HG02981 (cell line): Measurements from ENCODE around the gene QRSL1.
"Not testable (repeated sequence)": the region's sequence is repeated elsewhere in the genome, so short reads cannot be mapped to it uniquely, and the experiment has no call there.

Experiments
- ATAC-seq: cut with Tn5 transposase; IDR thresholded peaks from one replicate; pipeline ENCODE4 v1.9.1; 2021; ENCODE audit warnings: mild to moderate bottlenecking, moderate library complexity; ENCODE audit not compliant: unreplicated experiment

Gene QRSL1, protein sequence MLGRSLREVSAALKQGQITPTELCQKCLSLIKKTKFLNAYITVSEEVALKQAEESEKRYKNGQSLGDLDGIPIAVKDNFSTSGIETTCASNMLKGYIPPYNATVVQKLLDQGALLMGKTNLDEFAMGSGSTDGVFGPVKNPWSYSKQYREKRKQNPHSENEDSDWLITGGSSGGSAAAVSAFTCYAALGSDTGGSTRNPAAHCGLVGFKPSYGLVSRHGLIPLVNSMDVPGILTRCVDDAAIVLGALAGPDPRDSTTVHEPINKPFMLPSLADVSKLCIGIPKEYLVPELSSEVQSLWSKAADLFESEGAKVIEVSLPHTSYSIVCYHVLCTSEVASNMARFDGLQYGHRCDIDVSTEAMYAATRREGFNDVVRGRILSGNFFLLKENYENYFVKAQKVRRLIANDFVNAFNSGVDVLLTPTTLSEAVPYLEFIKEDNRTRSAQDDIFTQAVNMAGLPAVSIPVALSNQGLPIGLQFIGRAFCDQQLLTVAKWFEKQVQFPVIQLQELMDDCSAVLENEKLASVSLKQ

DNA sequence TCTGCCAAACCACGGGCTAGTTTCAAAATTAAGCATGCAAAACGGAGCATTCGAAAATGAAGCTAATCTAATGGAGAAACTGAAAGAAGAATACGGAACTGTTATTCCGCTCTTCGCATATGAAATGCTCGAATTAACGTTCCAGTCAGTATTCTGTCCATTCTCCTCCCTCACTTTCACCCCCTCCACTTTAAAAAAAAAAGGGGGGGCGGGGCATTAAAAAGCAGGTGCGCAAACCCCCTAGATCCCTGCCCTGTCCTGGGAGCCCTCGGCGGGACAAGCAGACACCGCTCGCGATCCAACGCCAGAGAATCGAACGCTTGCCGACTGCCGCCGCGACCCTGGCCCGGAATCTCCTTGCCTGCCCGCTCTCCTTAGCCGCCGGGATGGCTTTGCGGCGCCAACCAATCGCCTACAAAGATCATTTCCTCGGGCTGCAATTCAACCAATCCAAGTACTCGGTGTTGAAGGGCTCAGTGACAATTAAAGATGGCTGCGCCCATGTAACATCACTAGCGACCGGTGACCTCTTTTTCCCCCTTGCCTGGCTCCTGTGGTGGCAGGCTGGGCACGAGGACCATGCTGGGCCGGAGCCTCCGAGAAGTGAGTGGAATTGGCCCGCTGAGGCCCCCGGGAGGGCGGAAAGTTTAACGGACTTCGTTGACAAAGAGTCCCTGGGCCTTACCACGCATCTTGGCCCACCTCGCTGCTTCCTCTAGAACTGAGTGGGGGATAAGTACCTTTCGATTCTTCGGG is at the start of gene QRSL1, which contains the start of gene RTN4IP1:
QRSL1 (plus strand) TSS at position 476 of the 756 bp plus-strand sequence; CDS start at position 580, 104 bp downstream.
RTN4IP1 (minus strand) TSS at position 396 of the 756 bp plus-strand sequence. CDS start 477 bp downstream, outside the sequence.
- peak; percentile 68 for ATAC-seq

DNA sequence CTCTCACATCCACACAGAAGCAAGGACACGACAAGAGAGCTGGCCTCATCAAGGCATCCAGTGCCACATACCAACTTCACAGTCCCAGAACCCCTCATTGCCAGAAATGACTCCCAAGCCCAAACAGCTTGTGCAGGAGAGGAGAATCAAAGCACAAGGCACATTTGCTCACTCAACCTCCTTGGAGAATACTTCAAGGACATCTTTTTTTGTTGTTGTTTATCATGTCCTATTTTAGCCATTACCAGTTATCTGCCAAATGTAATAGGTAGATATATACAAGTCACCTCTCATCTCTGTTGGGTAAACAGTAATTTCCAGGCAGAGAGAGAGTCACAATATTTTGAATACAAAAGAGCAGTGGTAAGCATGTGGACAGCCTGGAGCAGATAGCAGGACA is 47.9 kb upstream of the QRSL1 start:
- ATAC-seq = no peak

DNA sequence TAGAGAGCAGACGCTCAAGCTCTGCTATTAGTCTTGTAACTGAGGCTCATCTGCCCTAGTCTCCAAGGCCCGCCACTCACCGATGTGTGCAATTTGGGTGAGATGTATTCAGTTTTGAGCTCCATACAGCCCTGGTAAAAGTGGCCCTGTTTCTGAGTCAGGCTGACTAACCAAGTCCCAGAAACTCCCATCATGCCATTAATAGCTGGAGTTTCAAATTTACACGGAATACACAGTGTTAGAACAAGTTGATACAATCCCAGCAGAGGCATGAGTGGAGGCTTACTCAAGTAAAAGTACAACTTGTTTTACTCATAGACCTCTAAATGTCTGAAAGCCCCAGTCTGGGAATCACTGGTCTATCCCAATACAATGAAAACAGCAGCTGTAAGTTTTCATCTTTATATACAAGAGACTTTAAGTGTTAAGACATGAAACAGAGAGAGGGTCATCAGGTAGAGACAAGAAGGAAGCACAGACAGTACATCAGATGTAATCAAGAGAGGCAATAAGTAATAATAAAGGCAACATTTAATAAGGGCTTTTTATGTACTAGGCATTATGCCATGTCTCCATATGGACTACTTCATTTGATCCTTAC is 42.5 kb upstream of the QRSL1 start:
- ATAC-seq = no peak

DNA sequence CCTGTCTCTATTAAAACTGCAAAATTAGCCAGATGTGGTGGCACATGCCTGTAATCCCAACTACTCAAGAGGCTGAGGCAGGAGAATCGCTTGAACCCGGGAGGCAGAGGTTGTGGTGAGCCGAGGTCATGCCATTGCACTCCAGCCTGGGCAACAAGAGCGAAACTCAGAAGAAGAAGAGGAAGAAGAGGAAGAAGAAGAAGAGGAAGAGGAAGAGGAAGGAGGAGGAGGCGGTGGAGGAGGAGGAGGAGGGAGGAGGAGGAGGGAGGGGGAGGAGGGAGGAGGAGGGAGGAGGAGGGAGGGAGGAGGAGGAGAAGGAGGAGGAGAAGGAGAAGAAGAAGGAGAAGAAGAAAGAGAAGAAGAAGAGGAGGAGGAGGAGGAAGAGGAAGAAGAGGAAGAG is 40.4 kb upstream of the QRSL1 start:
- not testable (repeated sequence) for ATAC-seq

DNA sequence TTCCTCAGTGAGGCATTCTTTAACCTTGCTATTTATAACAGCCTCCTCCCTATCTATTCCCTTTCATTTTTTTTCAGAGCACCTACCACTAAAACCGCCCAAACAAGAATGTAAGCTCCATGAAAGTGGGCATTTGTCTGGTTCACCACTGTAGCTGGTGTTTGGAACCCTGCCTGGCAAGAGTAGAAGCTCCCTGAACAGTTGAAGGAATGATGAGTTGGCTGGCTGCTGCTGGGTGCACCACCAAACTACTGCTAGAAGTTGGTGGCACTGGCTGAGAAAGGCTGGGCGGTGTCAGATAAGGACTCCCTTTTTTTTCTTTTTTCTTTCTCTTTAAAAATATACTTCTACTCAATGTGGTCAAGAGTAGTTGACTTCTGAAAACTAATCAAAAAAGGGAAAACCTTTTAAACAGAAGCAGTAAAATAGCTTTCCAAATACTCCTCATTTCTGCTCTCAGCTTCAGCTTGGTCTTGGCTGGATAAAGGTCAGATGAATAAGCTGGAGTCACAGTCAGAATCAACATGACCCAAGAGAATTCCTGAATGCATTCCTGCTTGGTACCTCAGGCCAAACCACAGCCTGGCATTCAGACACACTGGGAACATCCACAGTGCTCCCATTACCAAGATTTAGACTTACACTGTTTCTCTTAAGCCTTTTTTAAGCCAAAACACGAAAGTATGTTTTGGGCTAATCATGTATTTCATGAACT is 38.1 kb upstream of the QRSL1 start:
- no peak for ATAC-seq

DNA sequence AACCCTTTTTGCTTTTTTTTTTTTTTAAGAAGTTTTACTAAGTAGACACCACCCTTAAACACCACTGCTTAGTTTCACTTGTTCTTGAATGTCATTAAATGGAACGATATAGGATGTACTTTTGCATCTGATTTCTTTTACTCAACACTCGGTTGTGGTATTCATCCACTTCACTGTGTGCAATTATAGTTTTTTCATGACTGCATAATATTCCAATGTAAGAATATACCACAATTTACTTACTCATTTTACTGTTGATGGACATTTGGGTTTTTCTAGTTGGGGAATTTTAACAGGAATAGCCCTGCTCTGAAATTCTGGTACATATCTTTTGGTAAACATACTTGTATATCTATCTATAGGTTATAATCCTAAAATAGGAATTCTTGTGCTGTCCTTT is 29.9 kb upstream of the QRSL1 start:
- ATAC-seq = no peak

DNA sequence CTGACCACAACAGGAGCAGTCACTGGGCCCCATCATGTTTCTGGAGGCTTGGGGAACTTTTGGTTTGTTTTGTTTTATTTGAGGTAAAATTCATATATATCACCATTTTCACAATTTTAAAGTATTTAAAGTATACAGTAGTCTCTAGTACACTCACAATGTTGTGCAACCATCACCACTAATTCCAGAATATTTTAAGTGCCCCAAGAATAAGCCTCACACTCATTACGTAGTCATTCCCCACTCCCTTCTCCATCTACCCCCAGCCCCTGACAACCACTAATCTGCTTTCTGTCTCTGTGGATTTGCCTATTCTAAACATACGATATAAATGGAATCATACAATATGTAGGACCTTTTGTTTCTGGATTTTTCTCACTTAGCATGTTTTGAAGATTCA is 29.0 kb upstream of the QRSL1 start:
- ATAC-seq = no peak

DNA sequence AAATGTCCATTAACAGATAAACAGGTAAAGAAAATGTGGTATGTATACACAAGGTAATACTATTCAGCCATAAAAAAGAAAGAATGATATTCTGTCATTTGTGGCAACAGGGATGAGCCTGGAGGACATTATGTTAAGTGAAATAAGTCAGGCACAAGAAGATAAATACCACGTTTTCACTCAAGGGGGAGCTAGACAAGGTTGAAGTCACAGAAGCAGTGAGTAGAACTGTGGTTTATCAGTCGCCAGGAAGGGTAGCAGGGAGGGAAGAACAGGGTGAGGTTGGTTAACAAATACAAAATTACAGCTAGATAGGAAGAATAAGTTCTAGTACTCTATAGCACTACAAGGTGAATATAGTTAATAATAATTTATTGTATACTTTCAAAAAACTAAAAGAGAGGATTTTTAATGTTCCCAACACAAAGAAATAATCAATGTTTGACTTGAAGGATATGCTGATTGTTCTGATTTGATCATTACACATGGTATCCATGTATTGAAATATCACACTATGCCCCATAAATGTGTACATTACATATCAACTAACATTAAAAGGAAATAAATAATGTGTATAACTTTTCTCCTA is 21.2 kb upstream of the QRSL1 start:
- peak; percentile 73 for ATAC-seq

DNA sequence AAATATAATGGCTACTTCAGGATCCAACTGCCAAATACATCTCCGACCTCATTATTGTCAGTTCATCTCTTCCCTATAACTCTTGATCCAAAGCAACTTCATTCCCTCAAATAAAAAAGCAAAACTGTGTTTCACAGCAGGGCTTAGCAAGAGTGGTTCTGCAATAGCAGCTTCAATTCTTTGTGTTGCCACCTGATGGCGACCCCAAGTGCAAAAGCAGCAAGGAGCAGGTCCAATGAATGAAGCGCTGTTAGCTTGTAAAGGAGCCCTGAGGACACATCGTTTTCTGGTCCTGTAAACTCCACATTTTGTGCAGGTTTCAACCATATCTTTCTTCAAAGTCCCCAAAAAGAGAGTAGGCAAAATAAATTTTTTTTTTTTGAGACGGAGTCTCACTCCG is 19.7 kb upstream of the QRSL1 start:
- no peak for ATAC-seq

DNA sequence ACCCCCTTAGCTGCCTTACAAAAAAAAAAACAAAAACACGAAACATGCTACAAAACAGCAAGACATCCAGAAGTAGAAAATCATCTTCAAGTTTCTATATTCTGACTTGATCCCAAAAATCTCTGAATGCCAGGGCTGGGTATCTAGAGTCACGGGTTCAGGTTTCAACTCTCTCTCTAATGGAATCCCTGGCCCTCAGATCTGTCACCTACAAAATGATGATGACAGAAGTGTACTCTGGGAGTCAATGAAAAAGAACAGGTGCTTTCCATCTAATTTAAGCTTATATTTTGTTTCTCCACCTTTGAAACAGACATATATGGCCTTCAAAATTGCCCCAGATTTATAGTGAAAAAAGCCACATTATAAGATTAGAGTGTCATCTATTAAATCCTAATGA is 18.3 kb upstream of the QRSL1 start:
- ATAC-seq = no peak

DNA sequence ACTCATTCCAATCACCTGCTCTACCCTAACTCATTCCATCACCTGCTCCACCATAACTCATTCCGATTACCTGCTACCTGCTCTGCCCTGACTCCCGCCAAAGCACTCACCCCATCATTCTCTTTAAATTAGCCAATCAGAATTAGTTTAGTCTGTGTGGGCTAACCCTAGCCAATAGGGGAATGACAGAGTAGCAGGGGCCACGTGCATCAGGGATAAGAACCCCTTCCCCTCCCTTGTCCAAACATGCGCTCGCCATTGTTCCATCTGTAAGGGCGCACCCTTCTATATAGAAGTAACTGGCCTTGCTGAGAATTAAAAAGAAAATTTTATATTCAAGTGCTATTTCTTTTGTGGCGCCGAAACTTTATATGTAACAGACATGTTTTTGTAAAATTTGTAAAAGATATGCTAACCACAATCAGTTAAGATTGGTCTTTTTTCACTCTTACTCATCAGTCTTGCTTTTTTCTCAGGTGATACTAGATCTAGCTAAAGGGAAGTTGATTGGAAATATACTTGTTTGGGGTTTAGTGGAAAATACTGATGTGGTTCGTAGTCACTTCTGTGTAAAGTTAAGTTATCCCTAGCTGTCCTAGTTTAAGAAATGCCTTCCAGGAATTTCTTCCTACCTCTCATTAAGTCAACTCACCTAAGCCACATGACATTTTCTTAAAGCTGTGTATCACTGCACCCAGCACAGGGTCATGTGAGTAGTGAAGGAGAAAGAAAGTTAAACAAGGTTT is 16.5 kb upstream of the QRSL1 start:
- no peak for ATAC-seq

DNA sequence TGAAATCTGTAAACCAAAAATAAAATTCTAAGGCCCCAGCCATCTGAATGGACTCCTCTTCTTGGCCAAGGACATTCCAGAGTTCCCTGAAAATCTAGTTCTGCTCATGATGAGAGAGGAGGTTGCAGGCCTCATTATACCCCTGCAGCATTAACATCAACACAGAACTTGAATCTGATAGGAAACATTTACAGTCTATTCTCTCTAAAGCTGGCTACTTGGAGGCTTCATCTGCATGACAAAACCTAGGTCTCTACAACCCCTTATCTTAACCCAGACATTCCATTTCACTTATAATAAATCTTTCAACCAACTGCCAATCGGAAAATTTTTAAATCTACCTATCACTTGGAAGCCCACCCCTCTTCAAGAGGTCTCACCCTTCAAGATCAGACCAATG is 15.8 kb upstream of the QRSL1 start:
- ATAC-seq = no peak

DNA sequence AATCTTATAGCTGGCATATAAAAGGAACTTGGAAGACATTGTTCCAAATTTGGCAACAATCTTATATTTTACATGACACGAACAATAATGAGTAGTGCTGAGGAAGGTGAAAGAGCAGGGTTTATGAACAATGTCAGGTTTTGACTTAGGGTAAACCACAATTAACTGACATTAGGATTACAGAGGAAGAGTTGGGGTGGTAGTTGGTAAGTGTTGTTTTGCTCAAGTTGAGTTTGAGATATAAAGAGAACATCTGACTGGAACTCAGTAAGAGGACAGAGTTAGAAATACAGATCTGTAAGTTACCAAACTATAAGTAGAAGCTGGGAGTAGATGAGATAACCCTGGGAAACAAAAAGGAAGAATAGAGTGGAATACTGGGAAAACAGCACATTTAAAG is 15.2 kb upstream of the QRSL1 start:
- no peak for ATAC-seq

DNA sequence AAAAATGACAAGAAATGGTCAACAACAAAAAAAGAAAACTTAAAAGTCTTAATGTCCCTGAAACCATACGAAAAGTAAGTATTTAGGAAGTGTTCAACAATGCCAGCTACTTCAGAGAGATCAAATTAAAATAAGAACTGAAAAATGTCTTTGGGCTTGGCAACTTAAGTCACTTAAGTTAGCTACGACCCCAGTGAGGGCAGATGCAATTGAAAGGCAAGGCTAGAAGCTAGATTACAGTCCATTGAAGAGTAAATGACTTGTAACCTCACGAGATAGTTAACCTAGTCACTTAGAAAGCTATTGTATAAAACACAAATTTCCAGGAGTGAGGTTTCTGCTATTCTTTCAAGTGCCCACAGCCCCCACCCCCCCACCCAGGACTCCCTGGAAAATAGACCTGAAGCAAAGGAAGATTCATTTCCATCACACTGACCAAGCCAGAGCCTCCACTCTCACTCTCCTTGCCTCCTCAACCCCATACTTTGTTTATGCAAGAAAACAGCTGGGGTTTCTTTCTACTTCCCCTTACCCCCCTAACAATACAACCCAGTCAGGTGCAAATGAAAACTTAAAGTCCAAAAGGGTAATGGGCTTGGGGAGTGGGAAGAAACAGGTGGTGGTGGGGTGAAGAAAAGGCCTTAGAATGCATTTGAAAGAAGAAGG is 14.7 kb upstream of the QRSL1 start:
- ATAC-seq = no peak

DNA sequence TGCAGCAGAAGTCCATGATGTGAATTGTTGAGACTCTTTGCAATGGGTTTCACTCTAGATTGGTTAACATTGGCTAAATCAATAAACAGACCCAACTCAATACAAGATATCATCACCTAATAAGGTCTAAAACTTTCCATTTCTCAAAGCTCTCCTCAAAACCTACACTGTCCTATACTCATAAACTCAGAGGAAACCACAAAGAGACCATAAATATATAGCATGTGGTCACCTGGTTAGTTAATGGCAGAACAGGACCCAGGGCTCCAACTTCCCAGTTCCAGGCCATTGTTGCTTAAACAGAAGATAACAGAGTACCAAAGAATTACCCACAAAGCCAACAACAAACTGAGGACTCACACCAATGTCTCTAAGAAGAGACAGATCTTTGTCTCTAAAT is 12.1 kb upstream of the QRSL1 start:
- ATAC-seq = peak; percentile 69

DNA sequence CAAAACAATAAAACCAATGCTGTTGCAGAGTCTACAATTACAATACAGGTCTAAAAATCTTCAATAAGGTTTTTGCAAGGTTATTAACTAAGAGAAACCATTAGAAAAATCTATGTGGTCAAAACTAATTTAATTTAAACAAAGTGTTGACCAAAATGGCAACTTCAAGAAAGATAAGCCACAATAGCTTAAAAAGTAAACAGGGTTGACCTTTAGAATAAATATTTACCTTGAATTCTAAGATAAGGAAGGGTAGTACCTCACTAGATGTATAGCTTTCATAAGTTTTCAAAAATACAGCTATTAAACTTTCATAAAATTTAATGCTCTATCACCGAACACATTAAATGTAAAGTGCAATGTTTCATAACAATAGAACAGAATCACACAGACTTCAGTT is 11.5 kb upstream of the QRSL1 start:
- ATAC-seq = no peak

DNA sequence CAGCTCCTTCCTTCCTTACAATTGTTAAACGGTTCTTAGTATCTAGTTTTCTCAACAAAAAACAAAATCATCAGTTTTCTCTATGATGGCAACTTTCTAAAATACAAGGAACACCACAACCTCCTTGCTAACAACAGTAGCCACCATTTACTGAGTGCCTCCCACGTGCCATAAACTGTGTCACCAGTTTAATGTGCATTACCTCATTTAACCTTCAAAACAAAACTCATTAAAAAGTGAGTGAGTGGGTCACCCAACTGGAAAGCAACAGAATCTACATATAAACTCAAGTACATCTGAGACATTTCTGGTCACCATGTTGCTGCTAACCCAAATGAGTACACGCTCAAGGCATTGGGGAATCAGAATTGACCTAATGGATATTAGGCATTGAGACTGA is 11.1 kb upstream of the QRSL1 start:
- no peak for ATAC-seq

DNA sequence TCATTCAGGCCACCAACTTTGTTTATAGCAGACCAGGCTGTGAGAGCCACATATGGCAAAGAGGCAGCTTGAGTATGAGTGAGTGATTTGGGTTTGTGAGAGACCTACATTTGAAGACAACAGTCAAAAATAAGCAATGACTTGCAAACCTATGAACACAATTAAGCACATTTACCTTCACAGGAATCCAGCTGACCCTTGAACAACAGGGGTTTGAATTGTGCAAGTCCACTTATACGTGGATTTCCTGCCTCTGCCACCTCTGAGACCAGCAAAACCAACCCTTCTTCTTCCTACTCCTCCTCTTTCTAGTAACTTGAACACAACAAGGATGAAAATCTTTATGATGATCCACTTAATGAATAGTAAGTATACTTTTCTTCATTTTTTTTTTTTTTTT is 10.2 kb upstream of the QRSL1 start:
- ATAC-seq = no peak

DNA sequence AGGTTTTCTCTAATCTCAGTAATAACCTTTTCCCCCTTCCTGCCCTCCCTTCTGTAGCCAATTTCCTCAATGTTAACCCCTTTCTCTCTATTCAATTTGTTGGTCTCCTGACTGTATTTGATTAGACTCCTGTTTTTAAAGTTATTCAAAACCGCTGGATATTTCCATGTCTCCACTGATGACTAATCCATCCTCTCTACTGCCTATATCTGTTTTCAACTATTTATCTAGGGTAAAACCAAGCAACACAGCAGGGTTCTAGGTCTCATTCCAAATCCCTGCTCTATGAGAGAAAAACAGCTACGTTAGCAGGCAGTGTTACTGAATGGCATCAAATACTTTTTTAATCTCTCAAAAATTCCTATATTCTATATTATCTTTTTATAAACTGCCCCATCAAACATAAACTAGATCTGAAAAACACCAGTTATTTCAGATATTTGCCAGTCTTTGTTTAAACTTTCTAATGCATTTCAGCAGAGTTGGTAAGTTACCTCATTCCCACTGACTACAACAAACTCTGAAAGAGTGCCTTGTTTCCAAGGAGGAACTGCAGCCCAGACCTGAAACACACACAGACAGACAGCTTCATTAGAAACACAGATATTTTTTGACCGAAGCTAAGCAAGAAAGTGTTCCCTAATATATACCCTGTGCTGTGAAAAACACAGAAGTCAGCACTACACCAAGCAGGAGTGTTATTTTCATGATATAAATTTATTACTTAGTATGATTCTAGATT is 8.3 kb upstream of the QRSL1 start:
- ATAC-seq = no peak
